NCI-H2196 treated with DMSO at 0.1 percent for 48 hours (cell line): ENCODE measurements around the gene LLGL1.

Source experiments
- DNase-seq: peaks from one replicate; lab custom pipeline; 2025; ENCODE audit not compliant: unreplicated experiment; lab: John Stamatoyannopoulos, UW

The LLGL1 gene

DNA sequence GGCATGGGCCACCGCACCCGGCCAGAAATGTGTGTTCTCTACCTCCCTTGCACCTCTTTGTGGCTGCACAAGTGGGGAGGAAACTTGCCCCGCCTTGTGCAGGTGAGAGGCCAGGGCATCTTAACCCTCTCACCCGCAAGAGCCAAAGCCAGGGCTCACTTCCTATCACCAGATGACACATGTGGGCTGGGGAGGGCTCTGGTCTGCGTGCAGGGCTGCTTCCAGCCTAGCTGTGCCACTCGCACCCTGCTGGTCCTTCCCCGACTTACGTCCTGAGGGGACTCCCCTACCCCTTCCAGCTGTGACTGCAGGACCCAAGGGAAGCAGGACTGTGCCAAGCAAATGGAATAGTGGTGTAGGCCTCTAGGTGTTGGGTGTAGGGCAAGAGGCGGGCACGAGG is 41.9 kb downstream of the LLGL1 start:
- DNase-seq = no peak

DNA sequence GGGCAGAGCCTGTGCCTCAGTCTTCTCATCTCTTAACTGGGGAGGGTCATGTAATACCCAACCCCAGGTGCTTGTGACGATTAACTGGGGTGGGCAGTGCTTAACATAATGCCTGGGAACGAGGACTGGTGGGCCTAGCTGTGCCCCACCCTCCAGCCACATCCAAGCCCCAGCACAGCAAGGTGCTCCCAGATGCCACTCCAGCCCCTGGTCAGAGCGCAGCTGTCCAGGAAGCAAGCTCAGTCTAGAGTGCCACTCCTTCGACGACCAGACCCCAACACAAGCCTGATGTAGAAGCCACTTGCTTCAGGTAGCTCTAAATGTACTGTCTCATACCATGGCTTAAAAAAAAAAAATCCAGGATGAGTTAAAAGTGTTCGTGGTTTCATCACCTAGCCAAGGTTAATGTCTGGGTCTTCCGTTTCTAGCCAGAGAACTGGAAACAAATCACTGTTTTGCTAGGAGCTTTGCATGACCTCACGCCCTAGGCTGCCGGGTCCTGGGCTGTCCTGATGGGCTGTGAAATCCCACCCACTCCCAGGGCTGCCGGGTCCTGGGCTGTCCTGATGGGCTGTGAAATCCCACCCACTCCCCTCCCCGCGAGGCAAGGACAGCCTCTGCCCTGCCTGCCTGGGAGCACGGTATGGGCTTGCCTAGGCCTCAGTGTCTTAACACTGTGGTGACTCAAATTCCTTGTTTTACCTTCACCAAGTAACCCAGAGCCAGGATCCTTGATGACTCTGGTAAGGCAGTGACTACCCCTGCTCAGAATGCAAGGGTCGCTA is 42.7 kb downstream of the LLGL1 start:
- no peak for DNase-seq

DNA sequence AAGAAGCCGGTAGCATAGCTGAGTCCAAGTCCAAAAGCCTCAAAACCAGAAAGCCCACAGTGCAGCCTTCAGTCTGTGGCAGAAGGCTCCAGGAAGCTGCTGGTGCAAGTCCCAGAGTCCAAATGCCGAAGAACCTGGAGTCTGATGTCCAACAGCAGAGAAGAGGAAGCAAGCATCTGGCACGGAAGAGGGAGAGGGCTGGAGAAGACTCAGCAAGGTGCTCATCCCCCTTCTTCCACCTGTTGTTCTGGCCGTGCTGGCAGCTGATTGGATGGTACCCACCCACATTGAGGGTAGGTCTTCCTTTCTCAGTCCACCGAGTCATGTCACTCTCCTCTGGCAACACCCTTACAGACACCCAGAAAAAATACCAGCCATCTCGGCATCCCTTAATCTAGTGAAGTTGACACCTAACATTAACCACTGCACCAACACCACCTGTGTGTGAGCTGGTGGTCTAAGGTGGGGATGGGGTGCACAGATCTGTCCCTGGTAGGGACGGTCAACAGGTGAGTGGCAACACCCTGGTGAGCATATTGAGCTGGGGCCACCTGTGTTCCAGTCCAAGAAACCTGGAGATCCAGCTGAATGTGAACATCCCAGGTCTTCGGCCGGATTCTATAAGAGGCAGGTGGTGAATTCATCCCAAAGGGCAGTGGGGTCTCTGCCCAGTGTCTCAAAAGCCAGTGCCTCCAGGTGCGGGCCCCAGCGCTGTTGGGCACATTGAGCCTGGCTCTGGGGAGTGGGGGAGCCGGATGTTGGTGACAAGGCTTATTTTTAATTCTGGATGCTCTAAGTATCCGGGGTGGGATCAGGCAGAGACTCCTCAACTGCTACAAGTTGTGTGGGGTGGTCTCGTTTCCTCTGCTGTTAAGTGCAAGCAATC is 44.9 kb downstream of the LLGL1 start:
- DNase-seq = no peak

DNA sequence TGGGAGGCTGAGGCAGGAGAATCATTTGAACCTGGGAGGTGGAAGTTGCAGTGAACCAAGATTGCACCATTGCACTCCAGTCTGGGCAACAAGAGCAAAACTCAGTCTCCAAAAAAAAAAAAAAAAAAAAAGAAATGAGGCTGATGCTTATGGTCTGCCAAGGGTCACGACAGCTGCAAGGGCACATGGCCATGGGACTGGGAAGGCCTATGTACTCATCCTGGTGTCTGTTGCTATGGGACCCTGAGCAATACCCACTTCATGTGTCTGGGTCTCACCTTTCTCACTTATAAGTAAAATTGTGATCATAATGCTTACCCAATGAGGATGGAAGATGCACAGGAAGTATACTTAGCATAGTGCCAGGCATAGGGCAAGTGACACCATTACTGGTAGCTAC is 51.6 kb downstream of the LLGL1 start:
- no peak for DNase-seq

DNA sequence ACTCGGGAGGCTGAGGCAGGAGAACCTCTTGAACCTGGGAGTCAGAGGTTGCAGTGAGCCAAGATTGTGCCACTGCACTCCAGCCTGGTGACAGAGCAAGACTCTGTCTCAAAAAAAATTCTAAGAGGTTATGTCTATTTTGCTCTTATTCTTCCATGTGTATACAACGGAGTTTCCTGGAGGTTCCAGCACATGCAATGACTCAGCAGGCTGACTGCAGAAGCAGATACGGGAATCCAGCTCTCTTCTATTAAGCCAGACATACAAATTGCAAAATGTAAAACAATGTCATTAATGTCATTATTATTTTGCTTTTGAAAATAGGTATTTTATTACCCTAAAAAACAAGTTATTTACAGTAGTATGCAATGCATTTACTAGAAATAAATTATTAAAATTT is 53.4 kb downstream of the LLGL1 start:
- DNase-seq = no peak

DNA sequence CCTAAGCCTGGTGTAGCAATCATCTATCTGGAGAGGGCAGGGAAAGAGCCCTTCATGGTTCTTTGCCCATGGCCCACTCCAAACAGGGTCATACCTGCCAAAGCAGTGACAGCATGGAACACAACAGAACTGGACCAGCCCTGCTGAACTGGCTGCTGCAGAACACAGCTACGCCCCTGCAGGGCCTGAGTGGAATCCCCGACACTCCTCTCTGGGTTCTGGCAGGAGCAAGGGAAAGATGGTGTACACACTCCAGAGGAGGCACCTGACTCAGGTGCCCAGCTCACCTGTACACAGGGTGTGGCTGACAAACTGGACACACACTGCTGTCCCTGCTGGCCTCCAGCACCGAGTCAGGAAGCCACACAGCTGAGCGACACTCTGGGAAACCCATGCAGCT is 54.8 kb downstream of the LLGL1 start:
- DNase-seq = no peak

DNA sequence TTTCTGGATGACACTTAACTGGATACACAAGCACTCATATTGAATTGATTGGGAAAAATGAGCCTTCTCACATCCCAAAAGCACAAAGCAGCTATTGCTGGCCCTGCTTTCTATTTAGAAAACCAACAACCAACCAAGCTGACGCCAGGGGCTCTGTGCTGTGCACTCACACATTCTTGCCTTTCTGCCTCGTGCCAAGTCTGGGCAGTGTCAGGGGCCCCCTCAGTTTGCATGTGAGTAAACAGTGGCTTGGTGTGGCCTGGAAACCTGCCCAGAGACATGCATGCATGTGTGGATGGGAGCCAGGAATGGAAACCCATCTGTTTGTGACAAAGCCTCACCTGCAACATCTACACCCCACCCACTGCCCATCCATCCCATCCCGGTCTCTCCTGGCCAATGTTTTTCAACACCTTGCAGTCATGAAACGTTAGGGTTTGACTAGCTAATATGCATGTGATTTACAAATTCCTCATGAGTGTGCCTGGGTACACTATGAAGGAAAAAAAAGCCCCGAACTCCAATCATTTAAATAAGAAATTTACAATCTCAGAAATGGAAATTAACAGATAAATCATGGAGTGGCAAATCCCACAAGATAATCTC is 55.4 kb downstream of the LLGL1 start:
- no peak for DNase-seq

DNA sequence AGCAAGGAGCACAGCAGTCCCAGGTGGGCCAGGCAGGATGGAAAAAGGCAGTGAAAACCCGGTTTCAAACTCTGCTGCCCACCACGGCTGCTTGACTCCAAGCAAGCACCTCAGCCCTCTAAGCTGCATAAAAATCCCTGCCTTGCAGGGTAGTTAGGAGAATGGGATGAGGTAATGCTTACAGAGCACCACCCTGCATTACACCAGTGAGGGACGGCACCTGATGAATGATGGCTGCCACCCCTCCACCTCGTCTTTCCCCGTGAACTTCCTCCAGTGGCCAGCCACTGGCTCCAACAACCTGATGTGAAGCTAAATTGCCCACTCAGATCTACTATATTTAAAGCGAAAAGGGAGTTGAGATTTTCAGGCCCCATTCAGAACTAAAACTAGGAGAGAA is 56.4 kb downstream of the LLGL1 start:
- no peak for DNase-seq

DNA sequence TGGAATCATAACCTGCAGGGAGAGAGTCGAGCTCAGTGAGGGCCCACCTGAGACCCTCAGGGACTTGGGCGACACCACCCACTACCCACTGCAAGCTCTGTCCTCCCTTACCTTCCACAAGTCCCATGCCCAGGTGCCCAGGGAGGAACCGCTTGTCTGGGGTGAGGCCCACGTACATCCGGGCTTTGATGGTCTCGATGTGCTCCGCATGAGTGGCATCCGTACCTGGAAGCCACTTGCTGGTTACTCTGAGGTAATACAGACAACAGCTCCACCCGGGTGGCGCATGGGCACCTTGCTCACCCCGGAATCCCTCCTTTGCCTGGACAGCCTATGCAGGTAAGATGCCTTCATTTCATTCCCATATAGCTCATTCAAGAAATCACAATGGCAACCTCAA is 59.9 kb downstream of the LLGL1 start:
- no peak for DNase-seq

DNA sequence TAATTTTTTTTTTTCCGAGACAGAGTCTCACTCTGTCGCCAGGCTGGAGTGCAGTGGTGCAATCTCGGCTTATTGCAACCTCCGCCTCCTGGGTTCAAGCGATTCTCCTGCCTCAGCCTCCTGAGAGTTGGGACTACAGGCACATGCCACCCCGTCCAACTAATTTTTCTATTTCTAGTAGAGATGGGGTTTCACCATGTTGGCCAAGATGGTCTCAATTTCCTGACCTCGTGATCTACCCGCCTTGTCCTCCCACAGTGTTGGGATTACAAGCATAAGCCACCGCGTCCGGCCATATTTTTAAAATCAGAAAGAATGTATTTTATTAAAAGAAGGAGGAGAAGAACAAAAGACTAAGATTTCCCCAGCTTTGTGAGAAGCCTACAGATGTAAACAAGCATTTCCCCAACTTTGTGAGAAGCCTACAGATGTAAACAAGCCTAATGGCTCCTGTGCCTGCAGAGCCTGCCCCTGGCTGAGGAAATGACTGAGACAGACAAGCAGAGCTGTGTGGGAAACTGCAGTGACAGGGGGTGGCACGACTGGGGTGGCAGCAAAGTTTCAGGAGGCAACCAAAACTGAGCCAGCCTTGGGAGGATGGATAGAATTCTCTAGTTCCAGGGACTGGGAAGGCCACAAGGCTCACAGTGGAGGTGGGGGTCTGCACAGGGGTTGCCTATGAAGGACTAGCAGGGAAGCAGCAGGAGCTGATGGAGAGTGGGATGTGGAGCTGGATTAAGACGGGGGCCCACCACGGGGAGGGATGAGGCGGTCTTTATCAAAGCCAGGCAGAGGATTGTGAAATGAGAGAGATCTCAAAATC is 66.5 kb downstream of the LLGL1 start:
- no peak for DNase-seq
